GM19238 (cell line): ENCODE measurements around the gene SEMA3A.
"Not testable (repeated sequence)": the region's sequence is repeated elsewhere in the genome, so short reads cannot be mapped to it uniquely, and the experiment has no call there.

Experiments
- DNase-seq: peaks from one replicate; pipeline ENCODE4 v3.0.0; 2011; ENCODE audit warnings: low spot score; ENCODE audit not compliant: insufficient read length

The SEMA3A gene

DNA sequence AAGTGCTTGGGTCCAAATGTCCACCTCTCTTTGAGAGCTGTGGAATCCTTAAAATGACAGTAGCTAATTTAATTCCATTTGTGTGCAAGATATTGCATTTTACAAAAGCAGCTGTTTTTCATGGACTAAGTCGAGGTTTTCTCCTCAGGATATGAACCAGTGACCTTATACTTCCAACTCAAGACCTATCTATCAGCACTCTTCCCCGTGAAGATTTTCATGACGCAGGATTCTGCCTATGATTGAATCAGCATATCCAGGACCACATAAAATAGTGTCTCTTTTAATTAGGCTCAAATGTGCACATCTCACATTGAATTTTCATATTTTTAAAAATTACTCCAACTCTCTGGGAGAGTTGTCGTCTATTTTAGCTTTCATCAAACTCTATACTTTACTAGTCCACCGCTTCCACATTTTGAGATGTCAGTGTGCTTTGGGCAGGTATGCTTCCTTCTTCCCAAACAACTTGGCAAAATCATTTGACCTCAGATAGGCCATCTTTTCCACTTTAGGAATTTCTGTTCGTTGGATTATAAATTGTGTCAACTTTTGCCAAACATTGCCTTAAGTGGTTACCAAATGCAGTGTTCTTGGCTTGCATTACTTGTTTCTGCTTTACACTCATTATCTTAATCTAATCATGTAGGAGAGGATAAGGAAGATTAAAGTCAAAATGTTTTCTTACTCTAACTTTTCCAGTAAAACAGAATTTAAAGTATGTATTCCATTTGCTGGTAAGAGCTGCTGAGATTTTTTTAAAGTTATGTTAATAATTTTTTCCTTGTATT lies 39.4 kb downstream of the SEMA3A start:
- no peak for DNase-seq

DNA sequence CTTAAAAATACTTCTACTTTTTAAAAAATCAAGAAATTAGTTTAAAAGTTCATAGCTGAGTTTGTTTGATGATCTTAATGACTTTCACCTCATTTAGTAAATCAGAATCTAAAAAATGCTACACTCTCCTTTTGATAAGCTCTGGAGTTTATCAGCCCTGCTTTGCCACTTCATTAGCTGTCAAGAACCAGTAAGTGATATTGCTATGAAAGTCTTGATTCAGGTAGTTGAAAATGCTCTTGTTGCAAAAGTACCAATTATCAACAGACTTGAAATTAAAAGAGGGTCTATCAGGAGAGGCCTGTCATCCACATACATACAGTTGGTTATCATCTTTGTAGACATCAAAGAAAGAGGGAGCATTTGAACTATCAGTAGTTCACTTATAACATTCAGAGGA lies 41.6 kb downstream of the SEMA3A start:
- DNase-seq = no peak

DNA sequence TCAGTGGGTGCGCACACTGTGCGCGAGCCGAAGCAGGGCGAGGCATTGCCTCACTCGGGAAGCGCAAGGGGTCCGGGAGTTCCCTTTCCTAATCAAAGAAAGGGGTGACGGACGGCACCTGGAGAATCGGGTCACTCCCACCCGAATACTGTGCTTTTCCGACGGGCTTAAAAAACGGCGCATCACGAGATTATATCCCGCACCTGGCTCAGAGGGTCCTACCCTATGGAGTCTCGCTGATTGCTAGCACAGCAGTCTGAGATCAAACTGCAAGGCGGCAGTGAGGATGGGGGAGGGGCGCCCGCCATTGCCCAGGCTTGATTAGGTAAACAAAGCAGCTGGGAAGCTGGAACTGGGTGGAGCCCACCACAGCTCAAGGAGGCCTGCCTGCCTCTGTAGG lies 44.2 kb downstream of the SEMA3A start:
- DNase-seq = not testable (repeated sequence)

DNA sequence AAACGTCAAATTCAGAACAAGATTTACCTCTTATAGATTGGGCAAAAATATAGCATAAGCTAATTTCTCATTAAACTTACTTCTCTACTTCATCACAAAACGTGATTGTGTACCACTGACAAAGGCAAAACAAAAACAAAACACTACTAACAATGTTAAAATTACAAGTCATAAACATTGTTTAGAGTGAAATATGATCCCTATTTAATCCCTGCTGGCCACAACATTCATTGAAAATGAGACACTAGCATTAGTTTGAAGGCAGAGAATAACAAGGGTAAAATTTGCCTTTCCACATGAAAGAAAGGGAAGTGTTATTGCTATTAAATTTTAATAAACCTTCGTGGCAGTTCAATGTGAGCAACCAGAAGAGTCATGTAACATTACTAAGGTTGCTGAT lies 45.0 kb downstream of the SEMA3A start:
- DNase-seq = no peak

DNA sequence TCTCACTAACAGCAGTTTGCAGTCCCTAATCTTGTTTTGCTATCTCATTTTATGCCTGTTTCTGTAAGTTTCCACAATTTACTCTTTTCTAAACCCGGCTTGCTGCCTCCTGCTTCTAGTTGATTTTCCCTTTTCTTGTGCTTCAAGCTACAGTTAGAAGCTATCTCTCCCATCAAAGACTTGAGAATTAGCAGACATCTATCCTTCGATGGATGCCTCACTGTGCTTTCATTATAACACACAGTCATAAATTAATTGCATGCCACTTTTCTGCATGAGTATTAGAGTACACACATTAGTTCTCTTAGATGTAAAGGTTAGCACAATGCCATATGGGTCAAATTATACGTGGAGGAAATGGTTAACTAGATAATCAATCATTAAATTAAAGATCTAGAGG lies 48.7 kb downstream of the SEMA3A start:
- DNase-seq = no peak

DNA sequence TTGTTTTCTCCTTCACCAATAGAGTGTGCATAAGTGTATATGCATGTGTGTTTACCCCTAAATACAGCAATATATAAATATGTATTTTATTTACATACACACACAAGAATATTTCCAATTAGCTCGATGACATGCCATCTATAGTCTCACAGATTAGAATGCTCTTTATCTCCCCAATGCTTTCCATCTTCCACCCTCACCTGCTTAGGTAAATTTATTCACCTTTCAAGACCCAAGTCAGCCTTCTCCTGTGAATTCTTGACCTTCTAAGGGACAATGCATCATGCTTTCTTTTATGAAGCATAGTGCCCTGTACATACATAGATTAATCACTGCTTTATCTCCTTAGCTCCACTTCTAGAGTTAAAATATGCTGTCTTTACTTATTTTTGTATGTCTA lies 49.7 kb downstream of the SEMA3A start:
- DNase-seq = no peak

DNA sequence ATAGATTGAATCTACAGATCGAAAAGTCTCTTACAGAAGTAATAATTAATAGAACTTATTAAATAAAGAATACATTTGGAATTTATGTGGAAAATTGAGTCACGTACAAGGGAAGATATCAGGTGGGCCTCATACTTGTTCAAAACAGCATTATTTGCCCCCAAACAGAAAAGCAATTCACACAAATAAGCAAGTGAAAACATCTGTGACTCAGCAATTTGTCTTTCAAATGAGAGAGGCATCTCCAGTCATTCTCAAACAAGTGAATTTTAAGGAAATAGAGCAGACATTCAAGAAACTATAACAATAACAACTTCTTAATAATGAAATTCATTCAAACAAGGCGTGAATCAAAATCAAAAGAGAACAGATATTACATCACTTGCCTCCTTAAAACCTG lies 50.1 kb downstream of the SEMA3A start:
- no peak for DNase-seq

DNA sequence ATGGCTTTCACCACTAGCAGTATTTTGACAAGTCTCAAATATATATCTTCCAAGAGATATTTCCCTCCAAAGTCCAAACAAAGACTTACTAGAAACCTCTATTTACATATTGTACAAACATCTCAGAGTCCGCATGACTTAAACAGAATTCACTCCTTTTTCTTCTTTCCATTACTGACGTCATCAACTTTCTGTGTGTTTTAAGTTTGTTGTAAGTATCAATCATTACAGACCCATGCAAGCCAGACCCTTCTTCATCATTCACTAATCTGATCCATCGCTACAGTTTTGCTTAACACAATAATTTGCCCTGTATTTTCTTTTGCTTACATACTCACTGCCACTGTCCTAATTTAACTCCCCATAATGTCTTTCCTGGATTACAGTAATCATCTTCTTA lies 51.9 kb downstream of the SEMA3A start:
- no peak for DNase-seq

DNA sequence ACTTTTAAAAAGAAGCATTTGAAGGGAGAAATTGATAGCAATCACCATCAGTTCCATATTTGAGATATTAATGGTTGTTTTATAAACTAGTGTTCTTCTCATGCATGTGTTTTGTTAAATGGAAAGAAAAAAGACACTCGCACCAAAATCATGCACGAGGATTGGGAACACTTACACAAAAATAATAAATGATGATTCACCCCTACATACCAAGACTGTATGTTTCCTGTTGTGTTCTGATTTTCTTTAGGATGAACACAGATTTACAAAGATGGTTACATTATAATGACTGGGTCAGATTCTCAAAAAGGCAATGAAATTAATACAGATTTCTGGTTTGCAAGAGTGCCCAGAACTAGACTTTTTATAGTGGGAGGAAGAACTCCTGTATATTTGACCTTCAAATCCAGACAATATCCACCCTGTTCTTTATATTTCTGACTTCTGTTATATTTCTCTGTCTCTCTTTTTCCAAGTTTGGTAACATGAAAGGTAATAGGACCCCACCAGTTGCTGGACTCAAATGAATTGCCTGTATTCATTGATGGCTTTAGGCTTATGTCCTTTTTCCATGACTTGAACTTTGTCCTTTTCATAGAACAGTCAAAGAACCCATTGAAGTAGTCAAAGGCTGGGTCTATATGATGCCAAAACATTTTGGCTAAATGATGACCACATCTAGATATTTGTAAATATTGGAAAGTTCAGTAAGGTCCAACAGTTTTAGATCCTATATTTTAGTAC lies 54.4 kb downstream of the SEMA3A start:
- no peak for DNase-seq

DNA sequence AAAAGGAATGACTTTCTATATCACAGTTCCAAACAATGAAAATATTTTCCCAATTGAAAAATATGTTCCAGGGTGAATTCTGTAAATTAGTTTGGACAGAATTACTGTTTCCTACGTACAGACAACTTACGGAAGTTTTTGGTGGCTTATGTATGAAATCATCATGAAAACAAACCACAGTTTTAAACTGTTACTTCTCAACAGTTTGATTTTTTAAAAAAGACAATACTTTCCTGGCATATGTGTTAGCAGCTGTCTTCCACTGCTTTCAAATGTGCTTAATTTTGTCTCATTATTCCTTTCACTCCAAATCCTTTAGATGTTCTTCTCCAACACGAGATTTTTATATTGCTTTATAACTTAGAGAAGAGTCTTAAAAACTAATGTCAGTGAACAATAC lies 56.2 kb downstream of the SEMA3A start:
- DNase-seq = no peak

DNA sequence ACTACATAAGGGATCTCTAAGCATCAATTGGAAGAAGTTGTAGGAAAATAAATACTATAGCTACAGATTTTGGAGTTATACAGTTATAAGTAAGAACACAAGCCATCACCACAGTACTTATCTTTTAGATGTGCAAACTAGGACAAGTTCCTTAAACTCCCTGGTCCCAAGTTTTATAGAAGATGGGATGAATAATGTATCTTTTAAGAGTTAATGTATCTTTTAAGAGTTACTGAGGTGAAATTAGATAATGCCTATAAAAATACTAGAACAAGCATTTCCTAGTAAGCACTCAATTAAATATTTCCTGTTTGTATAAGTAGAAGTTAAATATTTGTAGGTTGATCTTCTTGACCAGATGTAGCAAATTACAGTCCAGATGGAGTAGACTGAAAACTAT lies 56.8 kb downstream of the SEMA3A start:
- no peak for DNase-seq

DNA sequence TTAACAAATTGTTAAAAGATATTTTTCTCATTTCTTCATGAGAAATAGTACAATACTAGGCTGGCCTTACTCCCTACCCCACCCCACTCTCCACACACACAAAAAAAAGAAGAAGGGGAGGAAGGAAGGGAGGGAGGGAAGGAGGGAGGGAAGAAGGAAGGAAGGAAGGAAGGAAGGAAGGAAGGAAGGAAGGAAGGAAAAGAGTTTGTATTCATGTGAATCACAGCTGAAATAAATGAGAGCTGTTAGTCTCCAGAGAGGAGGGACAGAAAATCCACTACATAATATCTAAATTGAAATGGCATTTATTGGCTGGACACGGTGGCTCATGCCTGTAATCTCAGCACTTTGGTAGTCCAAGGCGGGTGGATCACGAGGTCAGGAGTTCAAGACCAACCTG lies 57.8 kb downstream of the SEMA3A start:
- no peak for DNase-seq

DNA sequence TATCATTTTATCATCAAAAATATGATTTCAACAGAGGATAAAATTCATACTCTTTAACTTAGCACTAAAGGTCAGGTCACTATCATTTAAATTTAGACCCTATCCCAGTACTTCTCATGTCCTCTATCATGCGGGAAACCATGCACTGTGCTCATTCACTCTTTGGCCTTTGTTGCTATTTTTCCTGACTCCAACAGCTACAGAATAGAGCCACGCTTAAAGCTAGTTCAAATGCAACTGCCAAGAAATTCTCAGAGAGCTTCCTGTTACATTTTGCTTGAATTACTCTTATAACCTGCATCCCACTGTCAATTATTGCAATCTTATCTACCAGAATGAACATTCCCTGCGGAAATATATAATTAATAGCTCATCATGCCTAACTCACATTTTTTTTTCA lies 58.3 kb downstream of the SEMA3A start:
- DNase-seq = no peak

DNA sequence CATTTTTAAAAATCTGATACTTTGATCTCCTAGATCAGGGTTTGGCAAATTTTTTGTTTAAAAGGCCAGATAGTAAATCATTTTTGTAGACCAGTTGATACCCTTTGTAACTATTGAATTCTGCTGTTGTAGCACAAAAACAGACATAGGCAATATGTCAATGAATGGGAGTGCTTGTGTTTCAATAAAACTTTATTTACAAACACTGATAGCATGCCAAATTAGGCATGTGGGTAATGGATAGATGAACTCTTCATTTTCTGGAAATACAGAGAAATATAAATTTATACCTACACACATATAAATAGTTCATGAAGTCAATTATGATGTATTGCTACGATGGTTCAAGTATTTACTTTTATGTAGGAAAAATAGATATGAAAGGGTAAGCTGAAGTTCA lies 60.4 kb downstream of the SEMA3A start:
- no peak for DNase-seq

DNA sequence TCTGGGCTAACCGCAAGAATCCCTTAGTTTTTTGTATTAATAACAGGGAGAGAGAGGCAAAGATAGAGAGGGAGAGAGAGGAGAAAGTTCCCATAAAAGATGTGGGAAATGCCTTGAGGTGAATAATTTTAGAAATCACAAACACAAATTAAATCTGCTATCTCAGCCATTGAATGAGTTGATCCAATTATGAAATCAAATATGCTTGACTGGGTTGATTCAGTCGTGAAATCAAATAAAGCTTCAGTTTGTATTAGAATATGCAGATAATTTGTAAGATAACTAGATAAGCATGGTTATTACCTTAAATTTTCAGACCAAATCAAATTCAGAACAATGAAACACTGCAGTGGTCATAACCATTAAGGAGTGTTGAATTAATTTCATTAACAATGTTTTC lies 68.9 kb downstream of the SEMA3A start:
- no peak for DNase-seq

DNA sequence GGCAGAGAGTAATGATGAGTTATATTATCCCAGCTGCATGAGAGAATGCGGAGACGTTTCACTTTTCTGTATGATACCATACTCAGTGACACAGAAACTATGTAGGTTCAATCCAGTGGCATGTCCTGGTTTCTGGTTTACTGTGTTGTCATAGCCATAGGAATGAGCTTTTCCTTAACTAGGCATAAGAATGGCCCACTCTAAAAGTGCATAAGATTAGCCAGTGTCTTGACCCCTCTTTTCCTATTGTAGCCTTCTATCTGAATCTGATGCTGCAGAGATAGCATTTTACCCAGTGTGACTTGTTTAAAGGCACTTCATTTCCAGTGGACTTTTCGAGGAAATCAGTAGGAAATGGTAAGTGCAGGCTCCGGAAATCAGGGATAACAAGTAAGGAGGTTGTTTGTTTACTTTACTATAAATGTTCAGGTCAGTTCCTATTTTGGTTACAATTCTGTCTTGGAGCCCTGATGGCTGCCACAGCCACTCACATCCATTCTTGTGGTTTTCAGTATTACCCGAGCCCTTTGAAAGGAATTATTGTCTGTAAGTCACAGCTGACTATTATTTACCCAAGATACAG lies 70.5 kb downstream of the SEMA3A start:
- DNase-seq = no peak

DNA sequence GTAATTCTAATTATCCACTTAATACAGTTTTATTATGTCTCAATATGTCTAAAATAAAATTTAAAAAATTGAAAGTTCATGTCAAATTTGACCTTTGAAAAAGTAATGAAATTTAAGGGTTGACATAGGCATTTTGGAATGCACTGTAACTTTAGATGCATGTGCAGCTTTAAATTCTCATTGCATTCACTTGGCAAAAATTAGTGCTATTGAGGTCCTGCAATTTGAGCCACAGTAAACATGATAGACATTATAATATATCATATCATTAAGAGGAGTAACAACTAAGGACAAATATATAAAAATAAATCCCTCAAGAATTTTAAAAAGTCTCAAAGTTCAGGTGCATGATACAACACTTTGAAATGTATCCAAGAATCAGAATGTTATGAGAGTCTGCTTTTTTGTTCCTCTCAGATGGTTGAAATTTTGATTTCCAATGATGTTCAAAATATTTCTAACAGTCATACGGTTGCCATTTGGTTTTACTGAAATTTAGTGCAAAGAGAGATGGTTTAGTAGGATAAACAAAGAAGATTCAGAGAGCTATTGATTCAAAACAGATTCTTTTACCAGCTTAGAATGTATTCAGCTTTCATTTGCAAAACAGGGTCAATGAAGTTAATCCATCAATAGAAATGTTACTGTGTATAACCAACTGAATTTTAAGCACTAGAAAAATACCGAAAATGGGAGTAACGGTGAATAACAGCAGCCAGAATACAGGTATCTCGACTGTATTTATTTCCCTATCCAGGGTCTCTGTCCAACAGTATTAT lies 71.8 kb downstream of the SEMA3A start:
- DNase-seq = no peak

DNA sequence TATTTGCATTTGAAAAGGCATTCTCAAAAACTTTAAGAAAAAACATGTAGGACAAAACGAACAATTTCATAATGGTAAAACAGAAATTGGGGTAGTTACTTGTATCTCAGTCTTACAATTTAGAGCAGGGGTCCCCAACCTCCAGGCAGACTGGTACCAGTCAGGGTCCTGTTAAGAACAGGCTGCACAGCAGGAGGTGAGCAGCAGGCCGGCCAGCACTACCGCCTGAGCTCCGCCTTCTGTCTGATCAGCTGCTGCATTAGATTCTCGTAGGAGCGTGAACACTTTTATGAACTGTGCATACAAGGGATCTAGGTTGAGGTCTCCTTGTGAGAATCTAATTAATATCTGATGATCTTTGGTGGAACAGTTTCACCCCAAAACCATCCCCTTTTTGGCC lies 77.3 kb downstream of the SEMA3A start:
- no peak for DNase-seq

DNA sequence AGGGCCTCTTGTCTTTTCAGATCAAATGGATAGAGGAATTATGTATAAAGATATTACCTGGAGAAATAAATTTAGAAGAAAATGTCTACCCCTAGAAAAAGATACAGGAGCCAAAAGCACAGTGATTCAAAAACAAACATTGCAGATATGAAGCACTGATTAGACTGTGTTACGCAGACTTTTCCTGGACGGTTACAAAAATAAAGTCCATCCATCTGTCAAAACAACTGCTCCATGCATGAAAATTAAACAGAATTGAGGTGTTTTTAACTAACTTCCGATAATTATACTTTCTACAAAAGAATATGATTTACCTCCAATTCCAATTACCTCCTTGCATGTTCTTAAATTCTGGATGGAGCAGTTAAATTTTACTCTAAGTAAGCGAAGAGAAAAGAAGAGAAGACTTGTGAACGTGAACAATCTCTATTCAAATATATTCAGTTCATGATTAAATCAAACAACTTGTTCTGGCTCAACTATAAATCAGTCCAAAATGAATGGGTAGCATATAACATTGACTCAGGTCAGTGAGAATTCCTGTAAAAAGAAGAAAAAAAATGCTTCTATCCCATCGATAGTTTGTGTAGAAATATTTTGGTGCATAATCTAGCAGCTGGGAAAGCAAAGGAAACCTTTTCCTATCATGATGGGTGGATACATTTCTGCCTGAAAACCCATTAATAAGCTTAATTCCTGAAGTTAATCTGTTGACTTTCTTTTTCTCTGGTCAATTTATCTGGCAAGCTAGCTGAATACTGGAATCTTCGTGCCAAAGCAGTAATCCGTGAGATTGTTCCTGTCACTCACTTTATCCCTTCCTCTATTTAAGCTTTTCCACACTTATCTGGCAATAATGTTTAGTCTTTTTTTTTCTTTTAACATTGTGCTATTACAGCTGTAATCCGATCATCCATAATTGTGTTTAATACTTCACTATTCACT lies 80.4 kb downstream of the SEMA3A start:
- DNase-seq = no peak

DNA sequence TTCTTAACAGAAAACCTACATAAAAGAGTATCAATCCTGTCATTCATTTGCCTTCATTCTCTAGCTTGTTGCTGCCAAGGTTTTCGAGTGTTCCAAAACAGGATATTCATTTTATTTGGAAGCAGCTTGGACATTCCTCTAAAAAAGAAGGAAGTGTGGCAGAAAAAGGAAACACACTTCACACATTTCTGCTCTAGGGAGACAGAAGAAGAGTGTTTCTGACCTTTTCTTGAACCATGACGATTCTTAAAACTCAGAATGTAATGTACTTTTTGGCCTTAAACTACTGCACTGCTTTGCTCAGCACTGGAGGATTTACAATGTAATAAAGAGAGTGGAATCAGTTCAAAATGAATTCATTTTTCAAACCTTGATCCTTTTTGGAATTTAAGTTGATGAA lies 81.3 kb downstream of the SEMA3A start:
- DNase-seq = no peak

DNA sequence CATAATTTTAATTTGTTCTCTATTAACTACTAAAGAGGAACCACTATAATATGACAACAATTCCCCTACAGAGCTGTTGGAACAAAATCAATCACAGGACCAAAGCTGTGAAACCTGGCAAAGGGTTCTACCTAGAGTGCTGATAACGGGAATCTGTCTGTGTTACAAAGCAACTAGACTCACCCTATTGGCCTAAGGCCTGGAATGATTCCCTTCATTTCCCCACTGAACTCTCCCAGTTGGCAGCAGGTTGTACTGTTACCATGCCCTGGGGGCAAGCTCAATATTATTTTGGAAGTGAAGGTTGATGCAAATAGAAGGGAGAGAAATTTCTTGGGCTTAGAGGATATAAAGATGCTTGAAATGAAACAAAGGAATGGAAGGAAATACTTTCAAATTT lies 81.8 kb downstream of the SEMA3A start:
- DNase-seq = no peak
